Left lung (tissue), 10 donors: Measurements from ENCODE around the gene TAOK2. TPM values are rescaled to one million over a fixed set of nuclear protein-coding genes. Genes with fewer than 3 reads are reported as not detected.
"Not testable (repeated sequence)": the region's sequence is repeated elsewhere in the genome, so short reads cannot be mapped to it uniquely, and the experiment has no call there.

Experiments used
- ATAC-seq: fragments of 200-7000 bp; cut with Tn5 transposase; one replicate; pipeline ENCODE4 v1.9.1; 2020; ENCODE audit warnings: moderate library complexity
- DNase-seq, 4 donors: peaks; one replicate each; pipeline ENCODE4 v3.0.0-alpha.2; 2013 to 2020
- H3K27ac ChIP-seq, 2 donors: fragments of 200-600 bp; sonication (generic) in 1 of 2; one replicate each; pipeline versions ENCODE4 v1.5.0 to v1.8.0; 2020 to 2021
- H3K27me3 ChIP-seq, 2 donors: fragments of 200-600 bp; sonication (generic) in 1 of 2; one replicate each; pipeline versions ENCODE4 v1.5.0 to v1.8.0; 2020 to 2021
- H3K36me3 ChIP-seq, 2 donors: fragments of 200-600 bp; sonication (generic) in 1 of 2; one replicate each; pipeline versions ENCODE4 v1.5.0 to v1.8.0; 2020 to 2021
- H3K4me1 ChIP-seq, 2 donors: fragments of 200-600 bp; one replicate each; pipeline ENCODE4 v1.8.0; 2021
- H3K4me3 ChIP-seq, 2 donors: fragments of 200-600 bp; sonication (generic) in 1 of 2; one replicate each; pipeline versions ENCODE4 v1.5.0 to v1.8.0; 2020 to 2021; ENCODE audit warnings: mild to moderate bottlenecking in 1 of 2
- H3K9me3 ChIP-seq, 2 donors: fragments of 200-600 bp; sonication (generic) in 1 of 2; one replicate each; pipeline versions ENCODE4 v1.5.0 to v1.8.0; 2020 to 2021
- intact Hi-C, 2 donors: fragments of 100-400 bp; cut with DNase I; formaldehyde crosslinking; loops; one replicate each; pipeline versions ENCODE4 v1.11.2 to v1.14.2; 2022
- polyA plus RNA-seq, 6 donors: library from polyadenylated mRNA; unstranded; fragments of 120-200 nt; gene quantifications; one replicate each; pipeline ENCODE4 v1.2.1, GENCODE V29; 2013; ENCODE audit not compliant: insufficient read length in 6 of 6
- total RNA-seq, 2 donors: library from RNA; stranded (reverse); fragmentation: NEBNext Ultra II Directional; extraction: Animal tissue kit (Norgen Biotek cat#: 25700); gene quantifications; one replicate each; pipeline ENCODE4 v1.2.1, GENCODE V29; 2021
- TF ChIP-seq, protein P1 (sequence below), 2 donors: fragments of 200-600 bp; sonication (generic) in 1 of 2; IDR thresholded peaks; one replicate each; pipeline versions ENCODE4 v1.5.0 to v1.8.0; 2021; ENCODE audit warnings: antibody characterized with exemption in 2 of 2
- donor health status: DM: no; HTN: yes; CAD: no.
- donor health status: DM: no; HTN: no; CAD: no.

Gene TAOK2
- total and polyA plus RNA-seq, 8 donors: 47.5 to 71.4 (median 57.4) TPM

DNA sequence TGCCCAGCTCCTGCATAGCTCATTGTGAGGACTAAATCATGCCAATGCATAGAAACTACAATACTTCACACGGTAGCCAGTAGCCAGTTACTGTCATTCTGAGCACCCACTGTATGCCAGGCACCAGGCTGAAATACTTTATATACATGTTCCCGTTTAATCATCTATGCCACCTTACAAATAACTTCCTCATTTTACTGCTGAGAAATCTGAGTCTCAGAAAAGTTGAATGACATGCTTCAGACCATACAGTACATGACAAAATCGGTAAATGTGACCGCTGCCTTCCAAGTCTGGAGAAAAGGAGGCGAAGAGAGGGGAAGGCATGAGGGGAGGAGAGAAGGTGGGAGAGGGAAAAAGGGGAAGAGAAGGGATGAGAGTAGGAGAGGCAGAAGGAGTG, 66.6 kb downstream of the TAOK2 start:
- Histone ChIP-seq H3K36me3 (no peaks in the 10 kb centered on the region), H3K4me1 (no peaks in the 10 kb centered on the region), H3K27ac (no peak overlapping the region), H3K9me3 (no peaks in the 10 kb centered on the region), H3K4me3 (no peak overlapping the region), H3K27me3 (peaks cover 0 to 21% of the 10 kb centered on the region in 2 donors)
- no peak for ATAC-seq
- TF ChIP-seq, protein P1, sequence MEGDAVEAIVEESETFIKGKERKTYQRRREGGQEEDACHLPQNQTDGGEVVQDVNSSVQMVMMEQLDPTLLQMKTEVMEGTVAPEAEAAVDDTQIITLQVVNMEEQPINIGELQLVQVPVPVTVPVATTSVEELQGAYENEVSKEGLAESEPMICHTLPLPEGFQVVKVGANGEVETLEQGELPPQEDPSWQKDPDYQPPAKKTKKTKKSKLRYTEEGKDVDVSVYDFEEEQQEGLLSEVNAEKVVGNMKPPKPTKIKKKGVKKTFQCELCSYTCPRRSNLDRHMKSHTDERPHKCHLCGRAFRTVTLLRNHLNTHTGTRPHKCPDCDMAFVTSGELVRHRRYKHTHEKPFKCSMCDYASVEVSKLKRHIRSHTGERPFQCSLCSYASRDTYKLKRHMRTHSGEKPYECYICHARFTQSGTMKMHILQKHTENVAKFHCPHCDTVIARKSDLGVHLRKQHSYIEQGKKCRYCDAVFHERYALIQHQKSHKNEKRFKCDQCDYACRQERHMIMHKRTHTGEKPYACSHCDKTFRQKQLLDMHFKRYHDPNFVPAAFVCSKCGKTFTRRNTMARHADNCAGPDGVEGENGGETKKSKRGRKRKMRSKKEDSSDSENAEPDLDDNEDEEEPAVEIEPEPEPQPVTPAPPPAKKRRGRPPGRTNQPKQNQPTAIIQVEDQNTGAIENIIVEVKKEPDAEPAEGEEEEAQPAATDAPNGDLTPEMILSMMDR (IDR thresholded peaks at IDR 0.05): no peak
- intact Hi-C loops: no loop called here
- DNase-seq: no peak

DNA sequence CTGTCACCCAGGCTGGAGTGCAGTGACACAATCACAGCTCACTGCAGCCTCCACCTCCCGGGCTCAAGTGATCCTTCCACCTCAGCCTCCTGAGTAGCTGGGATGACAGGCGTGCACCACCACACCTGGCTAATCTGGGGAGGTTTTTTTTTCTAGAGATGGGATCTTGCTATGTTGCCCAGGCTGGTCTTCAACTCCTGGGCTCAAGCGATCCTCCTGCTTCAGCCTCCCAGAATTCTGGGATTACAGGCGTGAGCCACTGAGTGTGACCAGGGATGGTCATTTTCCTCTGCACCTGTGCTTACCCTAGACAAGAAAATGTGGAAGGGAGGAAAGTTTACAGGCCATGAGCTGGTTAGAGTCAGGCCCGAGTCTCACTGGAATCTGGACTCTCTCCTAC, 67.0 kb downstream of the TAOK2 start:
- H3K4me3 ChIP-seq, intact Hi-C loops, H3K36me3 ChIP-seq, DNase-seq, ATAC-seq, H3K9me3 ChIP-seq, H3K27ac ChIP-seq, H3K4me1 ChIP-seq: not testable (repeated sequence)
- peaks cover 0 to 16% of the 10 kb centered on the region in 2 donors for H3K27me3 ChIP-seq

GRCh38 chr16:30041841-30042240, 68.2 kb downstream of the TAOK2 start:
- no peaks in the 10 kb centered on the region for H3K9me3 ChIP-seq
- intact Hi-C loops: no loop called here
- TF ChIP-seq, protein P1 (IDR thresholded peaks at IDR 0.05): peak; percentile 19 to 34
- H3K27me3 ChIP-seq: peaks cover 0 to 18% of the 10 kb centered on the region in 2 donors
- H3K4me1 ChIP-seq: no peaks in the 10 kb centered on the region
- peak; percentile 31 for ATAC-seq
- H3K4me3 ChIP-seq: no peak overlapping the region
- H3K36me3 ChIP-seq: no peaks in the 10 kb centered on the region
- peak in 1 of 4 donors; percentile 47 for DNase-seq
- no peak overlapping the region for H3K27ac ChIP-seq

Other genes with a start within 250 kb of the TAOK2 start
- 10 to 100 TPM in 1 of 2 donors, 1 to 10 TPM in 1; 3.3 to 13.6 TPM for gene C16orf54, start 227.9 kb upstream of the TAOK2 start, total RNA-seq
- gene C16orf54, start 227.9 kb upstream of the TAOK2 start, polyA plus RNA-seq: under 1 TPM; 0.33 to 0.73 (median 0.63) TPM
- gene ZG16, start 195.6 kb upstream of the TAOK2 start, total RNA-seq: not detected
- under 1 TPM in 5 of 6 donors, not detected in 1; 0.06 to 0.10 (median 0.07) TPM for gene ZG16, start 195.6 kb upstream of the TAOK2 start, polyA plus RNA-seq
- gene KIF22, start 183.1 kb upstream of the TAOK2 start, total RNA-seq: 10 to 100 TPM; 24.8 to 32.5 TPM
- 10 to 100 TPM; 48.4 to 92.2 (median 63.9) TPM for gene KIF22, start 183.1 kb upstream of the TAOK2 start, polyA plus RNA-seq
- gene MAZ, start 167.3 kb upstream of the TAOK2 start, total RNA-seq: 100 to 1,000 TPM; 193 to 205 TPM
- 100 to 1,000 TPM; 246 to 353 (median 292) TPM for gene MAZ, start 167.3 kb upstream of the TAOK2 start, polyA plus RNA-seq
- 1 to 10 TPM in 1 of 2 donors, under 1 TPM in 1; 0.94 to 3.1 TPM for gene PRRT2, start 161.7 kb upstream of the TAOK2 start, total RNA-seq
- 10 to 100 TPM in 5 of 6 donors, 1 to 10 TPM in 1; 9.0 to 15.1 (median 11.2) TPM for gene PRRT2, start 161.7 kb upstream of the TAOK2 start, polyA plus RNA-seq
- 10 to 100 TPM; 16.4 to 23.1 TPM for gene PAGR1, start 157.7 kb upstream of the TAOK2 start, total RNA-seq
- gene PAGR1, start 157.7 kb upstream of the TAOK2 start, polyA plus RNA-seq: 10 to 100 TPM; 27.5 to 40.6 (median 30.6) TPM
- gene MVP, start 153.4 kb upstream of the TAOK2 start, total RNA-seq: 100 to 1,000 TPM; 236 to 280 TPM
- 10 to 100 TPM; 12.5 to 22.8 (median 16.8) TPM for gene MVP, start 153.4 kb upstream of the TAOK2 start, polyA plus RNA-seq
- gene CDIPT, start 110.6 kb upstream of the TAOK2 start, total RNA-seq: 10 to 100 TPM; 69.5 to 84.8 TPM
- 10 to 100 TPM; 72.5 to 80.5 (median 78.3) TPM for gene CDIPT, start 110.6 kb upstream of the TAOK2 start, polyA plus RNA-seq
- 10 to 100 TPM in 1 of 2 donors, 1 to 10 TPM in 1; 7.7 to 30.2 TPM for gene SEZ6L2, start 74.3 kb upstream of the TAOK2 start, total RNA-seq
- gene SEZ6L2, start 74.3 kb upstream of the TAOK2 start, polyA plus RNA-seq: 1 to 10 TPM; 4.9 to 6.3 (median 5.7) TPM
- gene ASPHD1, start 73.4 kb upstream of the TAOK2 start, total RNA-seq: 10 to 100 TPM in 1 of 2 donors, 1 to 10 TPM in 1; 3.6 to 15.6 TPM
- gene ASPHD1, start 73.4 kb upstream of the TAOK2 start, polyA plus RNA-seq: under 1 TPM; 0.42 to 0.66 (median 0.61) TPM
- gene KCTD13, start 47.6 kb upstream of the TAOK2 start, total RNA-seq: 10 to 100 TPM; 14.8 to 20.9 TPM
- 10 to 100 TPM; 18.3 to 24.2 (median 21.3) TPM for gene KCTD13, start 47.6 kb upstream of the TAOK2 start, polyA plus RNA-seq
- 100 to 1,000 TPM; 122 to 154 TPM for gene TMEM219, start 11.8 kb upstream of the TAOK2 start, total RNA-seq
- gene TMEM219, start 11.8 kb upstream of the TAOK2 start, polyA plus RNA-seq: 100 to 1,000 TPM; 103 to 128 (median 114) TPM
- gene HIRIP3, start 21.7 kb downstream of the TAOK2 start, total RNA-seq: 10 to 100 TPM; 14.4 to 17.4 TPM
- 10 to 100 TPM; 17.8 to 20.7 (median 18.3) TPM for gene HIRIP3, start 21.7 kb downstream of the TAOK2 start, polyA plus RNA-seq
- gene INO80E, start 22.4 kb downstream of the TAOK2 start, total RNA-seq: 10 to 100 TPM; 55.5 to 59.6 TPM
- gene INO80E, start 22.4 kb downstream of the TAOK2 start, polyA plus RNA-seq: 10 to 100 TPM; 42.1 to 59.3 (median 47.5) TPM
- 1 to 10 TPM; 2.5 to 2.7 TPM for gene DOC2A, start 37.2 kb downstream of the TAOK2 start, total RNA-seq
- gene DOC2A, start 37.2 kb downstream of the TAOK2 start, polyA plus RNA-seq: 1 to 10 TPM in 5 of 6 donors, under 1 TPM in 1; 0.77 to 5.1 (median 3.2) TPM
- gene C16orf92, start 49.3 kb downstream of the TAOK2 start, total RNA-seq: not detected
- not detected for gene C16orf92, start 49.3 kb downstream of the TAOK2 start, polyA plus RNA-seq
- under 1 TPM in 1 of 2 donors, not detected in 1; 0.29 TPM for gene TLCD3B, start 57.4 kb downstream of the TAOK2 start, total RNA-seq
- 1 to 10 TPM in 3 of 6 donors, under 1 TPM in 3; 0.28 to 1.4 (median 0.96) TPM for gene TLCD3B, start 57.4 kb downstream of the TAOK2 start, polyA plus RNA-seq
- gene ALDOA, start 91.9 kb downstream of the TAOK2 start, total RNA-seq: 1,000 to 10,000 TPM in 1 of 2 donors, 100 to 1,000 TPM in 1; 710 to 1,105 TPM
- 100 to 1,000 TPM; 299 to 424 (median 350) TPM for gene ALDOA, start 91.9 kb downstream of the TAOK2 start, polyA plus RNA-seq
- gene PPP4C, start 102.1 kb downstream of the TAOK2 start, total RNA-seq: 10 to 100 TPM; 82.5 to 89.8 TPM
- 10 to 100 TPM; 62.0 to 80.8 (median 74.1) TPM for gene PPP4C, start 102.1 kb downstream of the TAOK2 start, polyA plus RNA-seq
- 1 to 10 TPM; 1.6 TPM for gene TBX6, start 118.1 kb downstream of the TAOK2 start, total RNA-seq
- 1 to 10 TPM in 5 of 6 donors, under 1 TPM in 1; 0.79 to 1.9 (median 1.8) TPM for gene TBX6, start 118.1 kb downstream of the TAOK2 start, polyA plus RNA-seq
- gene YPEL3, start 122.3 kb downstream of the TAOK2 start, total RNA-seq: 10 to 100 TPM; 57.5 to 79.5 TPM
- 10 to 100 TPM; 48.8 to 69.3 (median 53.6) TPM for gene YPEL3, start 122.3 kb downstream of the TAOK2 start, polyA plus RNA-seq
- gene GDPD3, start 139.7 kb downstream of the TAOK2 start, total RNA-seq: 1 to 10 TPM; 5.6 to 9.0 TPM
- gene GDPD3, start 139.7 kb downstream of the TAOK2 start, polyA plus RNA-seq: 10 to 100 TPM; 11.8 to 20.3 (median 18.2) TPM
- gene MAPK3, start 149.4 kb downstream of the TAOK2 start, total RNA-seq: 10 to 100 TPM; 70.1 to 95.1 TPM
- gene MAPK3, start 149.4 kb downstream of the TAOK2 start, polyA plus RNA-seq: 100 to 1,000 TPM in 5 of 6 donors, 10 to 100 TPM in 1; 99.0 to 114 (median 106) TPM
- gene CORO1A, start 209.7 kb downstream of the TAOK2 start, total RNA-seq: 100 to 1,000 TPM in 1 of 2 donors, 10 to 100 TPM in 1; 29.3 to 172 TPM
- 10 to 100 TPM; 16.0 to 24.4 (median 17.9) TPM for gene CORO1A, start 209.7 kb downstream of the TAOK2 start, polyA plus RNA-seq
- 100 to 1,000 TPM in 1 of 2 donors, 10 to 100 TPM in 1; 59.3 to 101 TPM for gene BOLA2B, start 219.8 kb downstream of the TAOK2 start, total RNA-seq
- 10 to 100 TPM; 12.0 to 30.4 (median 22.3) TPM for gene BOLA2B, start 219.8 kb downstream of the TAOK2 start, polyA plus RNA-seq
- 10 to 100 TPM; 21.5 to 25.5 TPM for gene SLX1A, start 220.0 kb downstream of the TAOK2 start, total RNA-seq
- gene SLX1A, start 220.0 kb downstream of the TAOK2 start, polyA plus RNA-seq: 10 to 100 TPM; 20.6 to 31.0 (median 23.1) TPM
- 10 to 100 TPM; 19.7 to 29.3 TPM for gene SULT1A3, start 225.4 kb downstream of the TAOK2 start, total RNA-seq
- 10 to 100 TPM in 4 of 6 donors, 1 to 10 TPM in 2; 6.4 to 13.7 (median 11.4) TPM for gene SULT1A3, start 225.4 kb downstream of the TAOK2 start, polyA plus RNA-seq